ENCODE measurements around the gene CELSR2.

The CELSR2 gene

GRCh38 chr1:109264379-109264755 lies 15.0 kb downstream of the CELSR2 start:
- TF ChIP-seq, protein P1, sequence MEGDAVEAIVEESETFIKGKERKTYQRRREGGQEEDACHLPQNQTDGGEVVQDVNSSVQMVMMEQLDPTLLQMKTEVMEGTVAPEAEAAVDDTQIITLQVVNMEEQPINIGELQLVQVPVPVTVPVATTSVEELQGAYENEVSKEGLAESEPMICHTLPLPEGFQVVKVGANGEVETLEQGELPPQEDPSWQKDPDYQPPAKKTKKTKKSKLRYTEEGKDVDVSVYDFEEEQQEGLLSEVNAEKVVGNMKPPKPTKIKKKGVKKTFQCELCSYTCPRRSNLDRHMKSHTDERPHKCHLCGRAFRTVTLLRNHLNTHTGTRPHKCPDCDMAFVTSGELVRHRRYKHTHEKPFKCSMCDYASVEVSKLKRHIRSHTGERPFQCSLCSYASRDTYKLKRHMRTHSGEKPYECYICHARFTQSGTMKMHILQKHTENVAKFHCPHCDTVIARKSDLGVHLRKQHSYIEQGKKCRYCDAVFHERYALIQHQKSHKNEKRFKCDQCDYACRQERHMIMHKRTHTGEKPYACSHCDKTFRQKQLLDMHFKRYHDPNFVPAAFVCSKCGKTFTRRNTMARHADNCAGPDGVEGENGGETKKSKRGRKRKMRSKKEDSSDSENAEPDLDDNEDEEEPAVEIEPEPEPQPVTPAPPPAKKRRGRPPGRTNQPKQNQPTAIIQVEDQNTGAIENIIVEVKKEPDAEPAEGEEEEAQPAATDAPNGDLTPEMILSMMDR (IDR thresholded peaks at IDR 0.05): no peak
- DNase-seq (ENCODE audit: low spot score): no peak
- no peak overlapping the region for H3K27ac ChIP-seq
- H3K4me3 ChIP-seq: no peak overlapping the region

GRCh38 chr1:109265016-109265415 lies 15.7 kb downstream of the CELSR2 start:
- TF ChIP-seq, protein P1 (IDR thresholded peaks at IDR 0.05): no peak
- Histone ChIP-seq H3K27ac (no peak overlapping the region), H3K4me3 (no peak overlapping the region)
- no peak for DNase-seq (ENCODE audit: low spot score)

DNA sequence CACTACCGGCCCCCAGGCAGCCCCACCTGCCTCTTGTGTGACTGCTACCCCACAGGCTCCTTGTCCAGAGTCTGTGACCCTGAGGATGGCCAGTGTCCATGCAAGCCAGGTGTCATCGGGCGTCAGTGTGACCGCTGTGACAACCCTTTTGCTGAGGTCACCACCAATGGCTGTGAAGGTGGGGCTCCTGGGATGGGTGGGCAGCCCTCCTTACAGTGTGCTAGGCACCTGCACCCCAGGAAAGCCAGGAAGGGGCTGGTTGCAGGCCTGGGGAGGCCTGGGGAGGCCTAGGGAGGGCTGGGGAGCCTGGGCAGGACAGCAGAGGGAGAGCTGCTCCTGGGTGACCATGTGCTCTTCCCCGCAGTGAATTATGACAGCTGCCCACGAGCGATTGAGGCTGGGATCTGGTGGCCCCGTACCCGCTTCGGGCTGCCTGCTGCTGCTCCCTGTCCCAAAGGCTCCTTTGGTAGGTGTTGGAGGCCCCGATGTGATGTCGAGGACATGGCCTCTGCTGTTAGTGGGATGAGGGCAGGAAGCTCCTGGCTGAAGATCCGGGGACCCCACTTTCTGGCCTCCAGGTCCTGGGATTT lies 16.5 kb downstream of the CELSR2 start:
- TF ChIP-seq, protein P1 (IDR thresholded peaks at IDR 0.05): no peak
- H3K27ac ChIP-seq: no peak overlapping the region
- no peak for DNase-seq (ENCODE audit: low spot score)
- no peak overlapping the region for H3K4me3 ChIP-seq

- H3K27ac ChIP-seq: no peak overlapping the region
- H3K4me3 ChIP-seq: no peak overlapping the region
- peak; percentile 67 for DNase-seq (ENCODE audit: low spot score)
- TF ChIP-seq, protein P1 (IDR thresholded peaks at IDR 0.05): no peak
These were observed 17.6 kb downstream of the CELSR2 start for GRCh38 chr1:109266965-109267364.

DNA sequence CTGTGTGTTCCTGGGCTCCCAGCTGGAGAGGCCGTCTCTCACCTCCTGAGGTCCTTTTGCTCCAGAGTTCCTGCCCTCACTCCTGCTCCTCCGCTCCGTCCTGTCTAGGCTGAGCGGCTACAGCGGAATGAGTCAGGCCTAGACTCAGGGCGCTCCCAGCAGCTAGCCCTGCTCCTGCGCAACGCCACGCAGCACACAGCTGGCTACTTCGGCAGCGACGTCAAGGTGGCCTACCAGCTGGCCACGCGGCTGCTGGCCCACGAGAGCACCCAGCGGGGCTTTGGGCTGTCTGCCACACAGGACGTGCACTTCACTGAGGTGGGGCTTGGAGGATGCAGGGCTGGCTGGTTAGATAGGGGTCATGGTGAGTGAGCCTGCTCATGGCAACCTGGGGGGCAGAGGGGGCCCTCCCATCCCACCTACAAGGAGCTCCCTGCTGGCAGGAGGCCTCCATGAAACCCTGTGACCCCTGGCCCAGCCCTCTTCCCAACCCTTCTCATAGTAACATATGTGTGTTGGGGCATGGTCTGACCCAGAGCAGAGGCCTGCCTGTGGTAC lies 18.5 kb downstream of the CELSR2 start:
- no peak overlapping the region for H3K27ac ChIP-seq
- peak; percentile 69 for DNase-seq (ENCODE audit: low spot score)
- TF ChIP-seq, protein P1 (IDR thresholded peaks at IDR 0.05): no peak
- H3K4me3 ChIP-seq: no peak overlapping the region

GRCh38 chr1:109268431-109269211 lies 19.3 kb downstream of the CELSR2 start:
- DNase-seq (ENCODE audit: low spot score): peak; percentile 64
- TF ChIP-seq, protein P1 (IDR thresholded peaks at IDR 0.05): no peak
- no peak overlapping the region for H3K27ac ChIP-seq
- H3K4me3 ChIP-seq: no peak overlapping the region

All from coronary artery (tissue), 2 donors.